Erythroblast (primary cell): ENCODE results near the gene EPHA2.
"Not testable (repeated sequence)": the region's sequence is repeated elsewhere in the genome, so short reads cannot be mapped to it uniquely, and the experiment has no call there.

Source experiments
- DNase-seq, 2 experiments: peaks; one replicate each; lab custom pipeline; 2025; lab: John Stamatoyannopoulos, UW
- GATA1 ChIP-seq: IDR thresholded peaks from 2 replicates; pipeline ENCODE4 v1.6.1; 2011; ENCODE audit warnings: low read depth, mild to moderate bottlenecking, control low read depth, low read length, moderate library complexity
- POLR2A ChIP-seq: IDR thresholded peaks from 2 replicates; pipeline ENCODE4 v1.6.1; 2011; ENCODE audit warnings: mild to moderate bottlenecking, low read length

EPHA2 gene

DNA sequence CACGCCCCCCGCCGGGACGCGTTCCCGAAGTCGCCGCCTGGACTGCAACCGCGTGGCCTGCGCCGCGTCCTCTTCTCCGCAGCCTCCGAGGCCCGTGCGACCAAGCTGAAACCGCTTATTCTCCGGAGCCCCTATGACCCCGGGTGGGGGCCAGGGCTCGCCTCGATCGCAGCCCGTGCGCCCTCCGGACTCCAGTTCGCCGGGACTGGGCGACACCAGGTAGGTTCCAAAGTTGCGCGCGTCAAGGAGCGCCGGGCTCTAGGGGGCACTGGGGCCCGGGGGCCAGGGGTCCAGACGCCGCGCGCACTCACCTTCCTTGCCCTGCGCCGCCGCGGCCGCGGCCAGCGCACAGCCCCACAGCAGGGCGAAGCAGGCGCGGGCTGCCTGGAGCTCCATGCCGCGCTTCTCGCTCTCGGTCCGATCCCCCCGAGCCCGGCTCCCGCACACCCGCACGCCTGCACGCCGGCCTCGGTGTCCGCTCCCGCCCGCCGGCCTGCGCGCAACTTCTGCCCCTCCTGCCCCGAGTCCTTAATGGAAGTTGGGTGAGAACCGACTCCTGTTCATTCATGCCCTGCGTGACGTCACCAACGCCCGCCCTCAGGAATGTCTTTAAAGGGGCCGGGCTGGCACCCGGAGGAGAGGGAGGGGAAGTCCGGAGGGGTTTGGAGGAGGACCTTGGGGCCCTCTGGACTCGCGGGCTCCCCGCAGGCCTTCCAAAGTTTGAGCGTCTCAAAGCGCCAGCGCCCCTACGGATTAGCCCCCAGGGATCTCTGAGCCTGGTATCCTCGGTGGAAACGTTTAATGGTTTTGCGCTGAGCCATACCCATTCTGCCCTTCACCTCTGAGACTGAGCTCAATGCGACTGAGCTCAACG lies at the start of gene EPHA2:
Gene EPHA2, minus strand, starts transcription at position 533 of the 874 bp plus-strand sequence. Its CDS starts 137 bp downstream, at position 396.
- TF ChIP-seq POLR2A, result no peak
- no peak for TF ChIP-seq GATA1
- DNase-seq, result peak in 1 of 2 experiments; percentile 21

GRCh38 chr1:16205334-16205671 lies 49.4 kb upstream of the EPHA2 start:
- DNase-seq, result no peak
- TF ChIP-seq POLR2A (no peak), GATA1 (no peak)

DNA sequence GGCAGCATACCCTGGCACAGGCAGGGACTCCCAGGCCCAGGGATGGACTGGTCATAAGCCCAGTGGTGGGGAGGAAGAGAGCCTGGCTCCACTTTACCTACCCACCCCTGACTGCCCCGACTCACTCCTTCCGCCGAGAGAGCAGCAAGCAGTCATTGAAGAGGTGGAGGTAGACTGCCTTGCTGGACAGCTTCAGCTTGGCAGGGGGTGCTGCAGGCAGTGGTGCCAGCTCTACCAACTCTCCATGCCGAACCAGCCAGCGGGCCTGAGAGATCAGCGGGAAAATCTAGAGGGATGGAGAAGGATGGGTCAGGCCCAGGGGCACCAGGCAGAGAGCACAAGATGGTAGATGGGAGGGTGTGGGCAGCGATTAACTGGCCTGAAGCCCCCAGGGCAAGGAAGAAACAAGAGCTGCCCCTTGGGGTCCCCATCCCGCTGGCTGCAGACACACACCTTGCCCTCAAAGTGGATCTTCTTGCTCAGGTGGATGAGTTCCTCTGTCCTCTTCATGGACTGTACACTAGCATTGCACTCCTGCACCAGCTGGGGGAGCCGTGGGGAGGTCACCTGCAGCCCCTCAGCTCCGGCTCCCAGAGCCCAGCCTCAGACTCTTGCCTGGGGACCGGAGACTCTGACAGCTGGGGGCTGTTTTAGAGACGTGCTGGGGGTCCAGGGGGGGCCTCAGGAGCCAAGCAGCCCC lies 48.9 kb upstream of the EPHA2 start:
- DNase-seq, result peak; percentile 53 to 67
- TF ChIP-seq POLR2A (no peak), GATA1 (no peak)

DNA sequence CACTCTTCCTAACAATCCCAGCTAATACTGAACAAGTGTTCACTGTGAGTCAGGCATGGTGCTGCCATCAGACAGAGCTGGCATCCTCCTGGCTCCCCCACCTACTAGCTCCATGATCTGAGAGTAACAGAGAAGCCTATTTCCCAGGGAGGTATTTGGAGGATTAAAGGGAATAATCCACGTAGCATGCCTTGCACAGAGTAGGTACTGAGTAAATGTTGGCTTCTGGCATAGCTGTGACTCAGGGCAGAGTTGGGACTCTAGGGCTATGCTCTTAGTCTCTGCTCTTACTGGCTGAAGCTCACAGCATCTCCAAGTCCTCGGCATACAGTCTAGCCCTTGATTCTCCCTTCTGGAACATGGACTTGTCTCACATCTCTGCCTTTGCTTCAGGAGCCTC lies 48.3 kb upstream of the EPHA2 start:
- DNase-seq, result no peak
- no peak for TF ChIP-seq GATA1
- TF ChIP-seq POLR2A, result no peak

DNA sequence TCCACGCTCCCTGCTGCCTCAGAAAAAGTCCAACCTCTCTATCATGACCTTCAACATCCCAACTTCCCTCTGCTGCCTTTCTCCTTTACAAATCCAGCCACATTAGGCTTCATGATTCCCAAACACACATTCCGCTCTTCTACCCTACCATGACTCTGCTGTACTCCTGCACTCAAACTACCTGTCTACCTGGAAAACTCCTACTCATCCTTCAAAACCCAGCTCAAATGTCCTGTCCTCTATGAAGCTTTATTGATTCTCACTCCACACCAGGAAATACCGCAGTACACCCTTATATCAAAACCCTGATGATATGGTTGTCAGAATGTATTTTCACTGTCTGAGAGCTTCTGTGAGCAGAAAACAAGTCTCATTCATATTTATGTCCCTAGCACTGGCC lies 47.7 kb upstream of the EPHA2 start:
- no peak for DNase-seq
- no peak for TF ChIP-seq POLR2A
- no peak for TF ChIP-seq GATA1

DNA sequence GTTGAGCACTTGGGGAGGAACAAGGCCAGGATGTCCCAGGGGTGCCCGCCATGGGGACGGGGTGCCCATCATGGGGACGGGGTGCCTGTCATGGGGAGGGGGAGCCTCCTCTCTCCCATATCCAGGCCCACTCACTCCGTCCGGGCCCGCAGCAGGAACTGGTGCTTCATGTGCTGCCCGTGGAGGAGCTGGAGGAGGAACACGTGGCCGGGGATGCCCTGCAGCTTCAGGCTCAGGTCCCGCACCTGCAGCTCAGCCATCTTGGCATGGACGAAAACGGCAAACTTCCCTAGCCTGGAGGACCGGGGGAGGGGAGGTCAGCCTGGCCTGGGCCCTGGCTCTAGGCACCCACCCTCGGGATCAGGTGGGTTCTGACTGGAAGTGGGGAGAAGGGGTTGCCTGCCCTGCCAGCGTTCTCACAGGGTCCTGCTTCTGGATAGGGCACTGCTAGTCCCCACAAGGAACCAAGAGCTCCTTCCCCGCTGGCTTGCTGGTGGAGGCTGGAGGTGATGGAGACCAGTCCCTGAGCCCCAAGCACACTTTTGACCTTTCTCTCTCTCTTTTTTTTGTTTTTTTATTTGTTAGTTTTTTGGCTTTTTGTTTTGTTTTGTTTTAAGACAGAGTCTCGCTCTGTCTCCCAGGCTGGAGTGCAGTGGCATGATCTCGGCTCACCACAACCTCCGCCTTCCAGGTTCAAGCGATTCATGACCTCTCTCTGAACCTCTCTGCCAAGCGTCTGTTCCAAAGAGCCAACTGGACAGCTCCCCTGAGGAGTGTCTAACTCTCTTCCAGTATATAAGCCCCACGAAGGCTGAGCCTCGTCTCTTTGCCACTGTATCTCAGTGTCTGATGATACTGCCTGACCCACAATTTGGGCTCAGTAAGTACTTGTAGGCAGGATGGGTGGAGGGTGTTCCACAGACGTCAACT lies 46.7 kb upstream of the EPHA2 start:
- DNase-seq, result no peak
- TF ChIP-seq GATA1 (no peak), POLR2A (no peak)

GRCh38 chr1:16199700-16200099 lies 43.8 kb upstream of the EPHA2 start:
- no peak for DNase-seq
- TF ChIP-seq GATA1 (no peak), POLR2A (no peak)

DNA sequence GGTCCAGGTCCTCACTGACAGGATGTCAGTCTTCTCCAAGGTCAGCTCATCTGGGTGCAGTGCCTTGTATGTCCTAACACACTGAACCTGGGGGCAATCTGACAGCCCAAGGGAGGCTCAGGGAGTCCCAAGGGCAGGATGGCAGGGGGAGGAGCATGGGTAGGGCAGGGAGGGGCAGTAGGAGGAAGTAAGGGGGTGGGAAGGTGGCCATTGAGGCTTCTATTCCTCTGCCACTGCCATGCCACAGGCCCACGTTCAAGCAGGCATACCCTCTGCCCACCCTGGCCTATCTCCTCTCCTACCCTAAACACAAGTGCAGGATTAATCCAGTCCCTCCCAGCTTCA lies 43.3 kb upstream of the EPHA2 start:
- TF ChIP-seq POLR2A (no peak), GATA1 (no peak)
- no peak for DNase-seq

DNA sequence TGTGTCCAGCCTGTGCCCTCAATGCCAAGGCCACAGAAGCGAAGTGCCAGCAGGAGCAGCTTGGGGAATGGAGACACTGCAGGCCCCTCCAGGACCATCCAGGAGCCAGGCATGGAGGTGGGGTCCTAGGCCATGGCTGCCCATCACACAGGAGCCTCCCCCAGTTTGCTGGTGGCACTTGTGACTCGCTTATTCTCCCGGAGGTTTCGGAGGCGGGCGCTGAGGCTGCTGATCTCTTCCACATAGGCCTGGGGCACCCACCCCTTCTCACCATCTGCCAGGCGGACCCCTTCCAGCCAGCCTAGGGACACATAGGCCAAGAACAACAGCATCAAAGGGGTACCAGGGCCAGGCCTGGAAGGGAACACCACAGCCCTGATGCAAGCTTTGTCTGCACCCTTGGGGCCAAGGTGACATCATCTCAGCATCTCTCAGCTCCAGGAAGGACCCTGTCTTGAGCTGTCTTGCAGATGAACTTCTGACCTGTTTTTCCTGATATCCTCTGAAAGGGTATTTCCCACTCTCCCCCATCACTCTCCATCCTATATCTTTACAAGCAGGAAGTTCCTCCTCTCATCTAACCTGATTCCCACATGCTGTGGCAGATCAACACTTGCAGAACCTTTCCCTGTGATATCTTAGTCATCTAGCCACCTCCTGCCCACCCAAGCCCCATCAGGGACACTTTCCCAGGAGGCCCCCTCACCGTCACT lies 42.7 kb upstream of the EPHA2 start:
- TF ChIP-seq GATA1 (no peak), POLR2A (no peak)
- DNase-seq, result no peak

DNA sequence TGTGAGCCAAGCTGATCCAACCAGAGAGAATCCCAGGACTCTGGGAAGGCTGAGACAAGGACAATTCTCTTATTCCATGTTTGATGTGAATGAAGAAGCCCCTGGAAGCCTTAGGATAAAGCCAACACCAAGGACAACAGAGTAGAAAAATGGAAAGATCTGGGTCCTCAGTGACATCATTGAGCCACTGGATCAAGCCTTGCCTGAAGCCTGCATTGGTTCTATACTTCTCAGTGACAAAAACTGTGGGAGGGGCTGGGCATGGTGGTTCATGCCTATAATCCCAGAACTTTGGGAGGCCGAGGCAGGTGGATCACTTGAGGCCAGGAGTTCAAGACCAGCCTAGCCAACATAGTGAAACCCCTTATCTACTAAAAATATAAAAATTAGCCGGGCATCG lies 41.0 kb upstream of the EPHA2 start:
- no peak for DNase-seq
- TF ChIP-seq GATA1 (no peak), POLR2A (no peak)

DNA sequence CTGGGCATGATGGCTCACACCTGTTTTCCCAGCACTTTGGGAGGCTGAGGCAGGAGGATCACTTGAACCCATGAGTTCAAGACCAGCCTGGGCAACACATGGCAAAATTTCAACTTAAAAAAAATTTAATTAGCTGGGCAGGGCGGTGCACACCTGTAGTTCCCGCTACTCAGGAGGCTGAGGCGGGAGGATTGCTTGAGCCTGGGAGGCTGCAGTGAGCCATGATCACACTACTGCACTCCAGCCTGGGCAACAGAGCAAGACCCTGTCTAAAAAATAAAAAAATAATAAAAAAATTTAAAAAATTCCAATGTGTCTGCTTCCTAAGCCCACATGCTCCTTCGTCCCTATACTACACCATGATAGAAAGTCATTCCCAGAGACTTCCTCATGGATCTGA lies 40.3 kb upstream of the EPHA2 start:
- DNase-seq, result not testable (repeated sequence)

DNA sequence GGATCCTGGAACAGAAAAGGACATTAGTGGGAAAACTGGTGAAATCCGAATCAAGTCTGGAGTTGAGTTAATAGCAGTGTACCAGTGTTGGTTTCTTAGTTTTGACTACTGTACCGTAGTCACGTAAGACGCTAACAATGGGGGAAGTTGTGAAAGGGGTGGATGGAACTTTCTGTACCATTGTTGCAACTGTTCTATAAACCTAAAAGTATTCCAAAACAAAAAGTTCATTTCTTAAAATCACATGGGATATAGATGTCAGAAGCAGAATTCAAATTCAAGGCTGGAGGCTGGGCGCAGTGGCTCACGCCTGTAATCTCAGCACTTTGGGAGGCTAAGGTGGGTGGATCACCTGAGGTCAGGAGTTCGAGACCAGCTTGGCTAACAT lies 39.6 kb upstream of the EPHA2 start:
- TF ChIP-seq GATA1 (no peak), POLR2A (no peak)
- DNase-seq, result no peak

- DNase-seq, result no peak
- TF ChIP-seq POLR2A (no peak), GATA1 (no peak)
Measured at GRCh38 chr1:16191916-16192546, 36.2 kb upstream of the EPHA2 start.
